ENCODE results near the gene NCOR1. TPM values are rescaled to one million over a fixed set of nuclear protein-coding genes. Genes with fewer than 3 reads are reported as not detected.
A peak's percentile ranks its signal among the peaks of the same experiment; 100 is the strongest.
"Not testable (repeated sequence)": the region's sequence is repeated elsewhere in the genome, so short reads cannot be mapped to it uniquely, and the experiment has no call there.

The NCOR1 gene
- total and polyA plus RNA-seq, 9 of the 15 experiments (the other 6 are each of a cell fraction or from before 2014, with no cell fraction given) = 20.2 to 66.5 (median 50.9) TPM

DNA sequence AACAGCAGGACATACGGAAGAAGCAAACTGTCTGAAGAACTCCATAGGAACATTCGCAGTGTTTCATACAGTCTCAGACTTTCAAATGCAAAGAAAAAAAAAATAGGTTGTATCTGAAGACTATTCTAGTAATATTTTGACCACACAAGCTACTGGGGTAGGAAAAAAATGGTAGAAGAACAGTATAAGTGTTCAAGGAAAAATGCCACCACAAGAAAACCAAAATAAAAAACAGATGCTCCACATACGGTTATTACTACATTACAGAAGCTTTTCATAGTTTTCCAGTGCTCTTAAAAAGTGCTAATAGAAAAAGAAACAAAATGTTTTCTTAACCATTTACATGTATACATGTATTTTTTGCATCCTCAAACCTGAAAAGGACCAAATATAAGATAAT lies 3.7 kb downstream of the NCOR1 start (continued):
- TF ChIP-seq, protein P1, sequence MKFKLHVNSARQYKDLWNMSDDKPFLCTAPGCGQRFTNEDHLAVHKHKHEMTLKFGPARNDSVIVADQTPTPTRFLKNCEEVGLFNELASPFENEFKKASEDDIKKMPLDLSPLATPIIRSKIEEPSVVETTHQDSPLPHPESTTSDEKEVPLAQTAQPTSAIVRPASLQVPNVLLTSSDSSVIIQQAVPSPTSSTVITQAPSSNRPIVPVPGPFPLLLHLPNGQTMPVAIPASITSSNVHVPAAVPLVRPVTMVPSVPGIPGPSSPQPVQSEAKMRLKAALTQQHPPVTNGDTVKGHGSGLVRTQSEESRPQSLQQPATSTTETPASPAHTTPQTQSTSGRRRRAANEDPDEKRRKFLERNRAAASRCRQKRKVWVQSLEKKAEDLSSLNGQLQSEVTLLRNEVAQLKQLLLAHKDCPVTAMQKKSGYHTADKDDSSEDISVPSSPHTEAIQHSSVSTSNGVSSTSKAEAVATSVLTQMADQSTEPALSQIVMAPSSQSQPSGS (CRISPR knock-in tag; IDR thresholded peaks at IDR 0.05) = no peak
- TF ChIP-seq KDM5B (IDR thresholded peaks at IDR 0.05; ENCODE audit: insufficient replicate concordance, low read depth, low read length) = no peak
- no peak for TF ChIP-seq ZNF778 (CRISPR knock-in tag; IDR thresholded peaks at IDR 0.05)
- TF ChIP-seq CHD2 (IDR thresholded peaks at IDR 0.05; ENCODE audit: low read depth, low read length) = no peak
- TF ChIP-seq SIN3A (IDR thresholded peaks at IDR 0.05; ENCODE audit: borderline replicate concordance in 2 of 2, control insufficient read depth in 1 of 2, low read depth in 2 of 2, low read length in 2 of 2) = no peak
- no peak for TF ChIP-seq ZKSCAN1 (IDR thresholded peaks at IDR 0.05; ENCODE audit: low read depth, low read length)
- TF ChIP-seq, protein P2, sequence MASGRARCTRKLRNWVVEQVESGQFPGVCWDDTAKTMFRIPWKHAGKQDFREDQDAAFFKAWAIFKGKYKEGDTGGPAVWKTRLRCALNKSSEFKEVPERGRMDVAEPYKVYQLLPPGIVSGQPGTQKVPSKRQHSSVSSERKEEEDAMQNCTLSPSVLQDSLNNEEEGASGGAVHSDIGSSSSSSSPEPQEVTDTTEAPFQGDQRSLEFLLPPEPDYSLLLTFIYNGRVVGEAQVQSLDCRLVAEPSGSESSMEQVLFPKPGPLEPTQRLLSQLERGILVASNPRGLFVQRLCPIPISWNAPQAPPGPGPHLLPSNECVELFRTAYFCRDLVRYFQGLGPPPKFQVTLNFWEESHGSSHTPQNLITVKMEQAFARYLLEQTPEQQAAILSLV (tag; IDR thresholded peaks at IDR 0.05) = no peak
- no peak for TF ChIP-seq NFXL1 (CRISPR knock-in tag; IDR thresholded peaks at IDR 0.05)
- TF ChIP-seq ZNF75A (CRISPR knock-in tag; IDR thresholded peaks at IDR 0.05) = no peak

DNA sequence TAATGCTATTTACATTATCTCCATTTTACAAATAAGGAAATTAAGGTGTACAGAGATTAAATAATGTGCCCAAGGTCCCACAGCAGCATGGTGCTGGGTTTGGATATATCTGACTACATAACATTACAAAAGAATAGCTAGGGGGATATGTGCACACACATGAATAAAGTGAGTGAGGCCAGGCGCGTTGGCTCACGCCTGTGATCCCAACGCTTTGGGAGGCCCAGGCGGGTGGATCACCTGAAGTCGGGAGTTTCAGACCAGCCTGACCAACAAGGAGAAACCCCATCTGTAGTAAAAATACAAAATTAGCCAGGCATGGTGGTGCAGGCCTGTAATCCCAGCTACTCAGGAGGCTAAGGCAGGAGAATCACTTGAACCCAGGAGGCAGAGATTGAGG lies 10.6 kb downstream of the NCOR1 start:
- H3K9ac ChIP-seq (ENCODE audit: insufficient read depth in 1 of 2, low read depth in 2 of 2, low read length in 2 of 2); H3K4me1 ChIP-seq (replicated peaks in 1 of 2; ENCODE audit: control insufficient read depth in 2 of 2, insufficient read depth in 2 of 2, low read length in 2 of 2); H3K36me3 ChIP-seq (ENCODE audit: control insufficient read depth, insufficient read depth, low read length); H3K27ac ChIP-seq (ENCODE audit: extremely low read depth, low read depth, low read length); H3K9me1 ChIP-seq (ENCODE audit: control insufficient read depth, insufficient read depth, low read length); H3K9me3 ChIP-seq (replicated peaks; ENCODE audit: control insufficient read depth, insufficient read depth, low read depth, low read length); intact Hi-C loops (cut with micrococcal nuclease); H2AFZ ChIP-seq (ENCODE audit: low read depth, low read length); FAIRE-seq; H3K27me3 ChIP-seq (ENCODE audit: control insufficient read depth in 2 of 2, insufficient read depth in 2 of 2, low read length in 2 of 2); H4K20me1 ChIP-seq (replicated peaks; ENCODE audit: control insufficient read depth, insufficient read depth, low read length); in situ Hi-C loops (cut with MboI); ATAC-seq; H3K4me2 ChIP-seq (ENCODE audit: insufficient read depth, low read length); H3K4me3 ChIP-seq; DNase-seq (ENCODE audit: extremely low read depth in 1 of 4, low spot score in 3 of 4); BruUV-seq (replicated peaks); CTCF ChIA-PET (ENCODE audit: low intra/inter-chr PET ratio): not testable (repeated sequence)
- whole genome bisulfite sequencing (ENCODE audit: insufficient coverage, low coverage, missing lambda C conversion rate) = 90% methylated on average over 6 of the region's 6 CpGs
- peaks cover 73% of the 10 kb centered on the region for H3K79me2 ChIP-seq (ENCODE audit: control insufficient read depth, insufficient read depth, low read length)
- 0 out of 2 replicates have a peak, but pooled peaks have one; percentile 25 for TF ChIP-seq ZBTB33 (CRISPR knock-in tag; IDR thresholded peaks at IDR 0.05)
- POLR2A ChIA-PET = interaction anchor here (0.6 kb wide), 1 partner anchor 361 kb away, joined by 3 read pairs; no protein-coding TSS in a partner anchor
